Gastrocnemius medialis (tissue), 4 donors: ENCODE results near the gene PUS7L.
"Not testable (repeated sequence)": the region's sequence is repeated elsewhere in the genome, so short reads cannot be mapped to it uniquely, and the experiment has no call there.

Source experiments
- POLR2A ChIP-seq, 2 donors: fragments of 450-650 bp; IDR thresholded peaks; one replicate each; pipeline ENCODE4 v1.6.1; 2017; ENCODE audit warnings: antibody characterized with exemption in 2 of 2, mild to moderate bottlenecking in 2 of 2, moderate library complexity in 2 of 2
- TF ChIP-seq, protein P1 (sequence below), 5 experiments: fragments of 450-650 bp in 3 of 5; fragments of 200-600 bp in 2 of 5; sonication (generic) in 2 of 5; IDR thresholded peaks in 4 of 5; conservative IDR thresholded peaks in 1 of 5; 1 replicate in 4 of 5; 2 replicates in 1 of 5; pipeline ENCODE4 v1.5.1; 2016 to 2019; ENCODE audit warnings: antibody characterized with exemption in 5 of 5, mild to moderate bottlenecking in 3 of 5, moderate library complexity in 3 of 5

DNA sequence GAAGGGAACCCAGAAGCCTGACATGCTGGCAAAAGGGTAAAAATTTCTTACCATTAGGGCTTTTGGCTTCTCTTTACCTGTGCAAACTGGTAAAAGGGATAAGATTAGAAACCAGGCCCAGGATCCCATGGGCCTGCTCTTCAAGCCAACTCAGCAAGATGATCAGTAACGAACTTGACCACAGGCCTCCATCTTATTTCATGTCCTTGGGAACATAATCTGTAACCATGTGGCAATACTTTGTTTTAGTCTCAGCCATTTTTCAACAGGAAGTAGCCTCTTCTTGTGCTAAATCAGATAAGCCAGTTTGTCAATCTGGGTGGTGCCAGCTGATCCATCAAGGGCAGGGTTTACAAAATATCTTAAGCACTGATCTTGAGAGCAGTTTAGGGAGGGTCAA is 57.4 kb downstream of the PUS7L start:
- TF ChIP-seq, protein P1, sequence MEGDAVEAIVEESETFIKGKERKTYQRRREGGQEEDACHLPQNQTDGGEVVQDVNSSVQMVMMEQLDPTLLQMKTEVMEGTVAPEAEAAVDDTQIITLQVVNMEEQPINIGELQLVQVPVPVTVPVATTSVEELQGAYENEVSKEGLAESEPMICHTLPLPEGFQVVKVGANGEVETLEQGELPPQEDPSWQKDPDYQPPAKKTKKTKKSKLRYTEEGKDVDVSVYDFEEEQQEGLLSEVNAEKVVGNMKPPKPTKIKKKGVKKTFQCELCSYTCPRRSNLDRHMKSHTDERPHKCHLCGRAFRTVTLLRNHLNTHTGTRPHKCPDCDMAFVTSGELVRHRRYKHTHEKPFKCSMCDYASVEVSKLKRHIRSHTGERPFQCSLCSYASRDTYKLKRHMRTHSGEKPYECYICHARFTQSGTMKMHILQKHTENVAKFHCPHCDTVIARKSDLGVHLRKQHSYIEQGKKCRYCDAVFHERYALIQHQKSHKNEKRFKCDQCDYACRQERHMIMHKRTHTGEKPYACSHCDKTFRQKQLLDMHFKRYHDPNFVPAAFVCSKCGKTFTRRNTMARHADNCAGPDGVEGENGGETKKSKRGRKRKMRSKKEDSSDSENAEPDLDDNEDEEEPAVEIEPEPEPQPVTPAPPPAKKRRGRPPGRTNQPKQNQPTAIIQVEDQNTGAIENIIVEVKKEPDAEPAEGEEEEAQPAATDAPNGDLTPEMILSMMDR (IDR thresholded peaks at IDR 0.05 in 4 of 5, conservative IDR thresholded peaks at IDR 0.05 in 1 of 5) = not testable (repeated sequence)
- not testable (repeated sequence) for TF ChIP-seq POLR2A (IDR thresholded peaks at IDR 0.05)
